Upper lobe of right lung (tissue), 1 donor: ENCODE measurements around the gene TPCN2. TPM values are rescaled to one million over a fixed set of nuclear protein-coding genes. Genes with fewer than 3 reads are reported as not detected.

ENCODE experiments used
- ATAC-seq: fragments of 200-7000 bp; cut with Tn5 transposase; one replicate; pipeline ENCODE4 v1.9.1; 2020; ENCODE audit warnings: mild to moderate bottlenecking, moderate library complexity
- DNase-seq: peaks from one replicate; pipeline ENCODE4 v3.0.0-alpha.2; 2020
- H3K27ac ChIP-seq: fragments of 200-600 bp; one replicate; pipeline ENCODE4 v1.8.0; 2022
- H3K27me3 ChIP-seq: fragments of 200-600 bp; one replicate; pipeline ENCODE4 v1.8.0; 2022; ENCODE audit warnings: mild to moderate bottlenecking
- H3K36me3 ChIP-seq: fragments of 200-600 bp; one replicate; pipeline ENCODE4 v1.8.0; 2022
- H3K4me1 ChIP-seq: fragments of 200-600 bp; one replicate; pipeline ENCODE4 v1.8.0; 2022
- H3K4me3 ChIP-seq: fragments of 200-600 bp; one replicate; pipeline ENCODE4 v1.8.0; 2022; ENCODE audit warnings: mild to moderate bottlenecking
- H3K9me3 ChIP-seq: fragments of 200-600 bp; one replicate; pipeline ENCODE4 v1.8.0; 2022
- intact Hi-C: fragments of 100-400 bp; cut with DNase I; formaldehyde crosslinking; loops from one replicate; pipeline ENCODE4 v1.11.0; 2022
- total RNA-seq: library from RNA; stranded (reverse); fragmentation: NEBNext Ultra II Directional; extraction: Animal tissue kit (Norgen Biotek cat#: 25700); gene quantifications from one replicate; pipeline ENCODE4 v1.2.1, GENCODE V29; 2021
- TF ChIP-seq, protein P1 (sequence below): fragments of 200-600 bp; IDR thresholded peaks from one replicate; pipeline ENCODE4 v1.8.0; 2022; ENCODE audit warnings: antibody characterized with exemption
- donor health status: DM: no; HTN: yes; CAD: no; lungs with severe emphysema.

Gene TPCN2
- total RNA-seq, 1 donor from 2014 or later: 16.6 TPM

DNA sequence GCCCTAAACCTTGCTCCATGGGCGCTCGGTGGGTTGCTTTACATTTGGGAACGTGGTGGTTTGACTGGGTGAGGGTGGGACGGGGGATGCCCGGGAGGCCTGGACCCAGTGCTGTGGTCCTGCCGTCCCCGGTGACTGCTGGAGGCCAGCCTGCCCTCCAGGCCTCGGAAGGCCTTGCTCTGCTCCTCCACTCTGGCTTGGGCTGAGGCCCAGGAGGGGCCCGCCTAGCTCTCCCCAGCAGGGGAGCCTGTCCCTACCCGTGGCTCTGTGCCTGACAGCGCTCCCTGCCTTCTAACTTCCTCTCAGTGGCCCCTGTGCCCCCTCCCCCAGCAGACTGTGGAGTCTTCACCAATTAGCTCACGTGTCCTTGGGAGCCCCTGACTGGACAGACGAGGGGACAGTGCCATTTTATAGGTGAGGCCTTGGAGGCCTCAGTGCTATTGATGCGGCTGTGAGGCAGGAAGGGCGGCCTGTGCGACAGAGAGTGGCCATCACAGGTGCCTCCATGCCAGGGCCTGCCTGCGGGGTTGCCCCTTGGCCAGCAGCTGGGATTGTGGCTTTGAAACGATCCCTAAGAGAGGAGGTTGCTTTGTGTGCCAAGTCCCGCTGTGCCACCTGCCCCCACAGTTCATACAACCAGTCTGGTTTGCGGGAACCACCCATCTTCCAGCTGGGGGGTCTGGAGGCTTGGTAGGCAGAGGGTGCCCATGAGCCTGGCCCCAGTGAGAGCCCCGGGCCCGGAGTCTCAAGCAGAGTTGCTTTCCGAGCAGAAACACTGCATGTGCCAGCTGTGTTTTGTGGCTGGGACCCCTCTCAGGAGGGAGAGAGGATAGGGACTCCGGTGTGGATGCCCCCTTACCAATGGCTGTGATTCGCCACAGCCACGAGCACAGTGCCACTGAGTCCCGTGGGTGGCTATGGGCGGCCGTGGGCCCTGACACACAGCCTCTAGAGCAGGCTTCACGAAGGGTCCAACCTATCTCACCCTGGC lies 17.7 kb downstream of the TPCN2 start:
- DNase-seq (no peak), ATAC-seq (no peak)
- no peak overlapping the region for H3K27ac ChIP-seq
- H3K4me3 ChIP-seq: no peak overlapping the region
- intact Hi-C loops: no loop called here
- H3K27me3 ChIP-seq: no peaks in the 10 kb centered on the region
- peaks cover 18% of the 10 kb centered on the region for H3K36me3 ChIP-seq
- H3K9me3 ChIP-seq: no peaks in the 10 kb centered on the region
- no peaks in the 10 kb centered on the region for H3K4me1 ChIP-seq
- TF ChIP-seq, protein P1, sequence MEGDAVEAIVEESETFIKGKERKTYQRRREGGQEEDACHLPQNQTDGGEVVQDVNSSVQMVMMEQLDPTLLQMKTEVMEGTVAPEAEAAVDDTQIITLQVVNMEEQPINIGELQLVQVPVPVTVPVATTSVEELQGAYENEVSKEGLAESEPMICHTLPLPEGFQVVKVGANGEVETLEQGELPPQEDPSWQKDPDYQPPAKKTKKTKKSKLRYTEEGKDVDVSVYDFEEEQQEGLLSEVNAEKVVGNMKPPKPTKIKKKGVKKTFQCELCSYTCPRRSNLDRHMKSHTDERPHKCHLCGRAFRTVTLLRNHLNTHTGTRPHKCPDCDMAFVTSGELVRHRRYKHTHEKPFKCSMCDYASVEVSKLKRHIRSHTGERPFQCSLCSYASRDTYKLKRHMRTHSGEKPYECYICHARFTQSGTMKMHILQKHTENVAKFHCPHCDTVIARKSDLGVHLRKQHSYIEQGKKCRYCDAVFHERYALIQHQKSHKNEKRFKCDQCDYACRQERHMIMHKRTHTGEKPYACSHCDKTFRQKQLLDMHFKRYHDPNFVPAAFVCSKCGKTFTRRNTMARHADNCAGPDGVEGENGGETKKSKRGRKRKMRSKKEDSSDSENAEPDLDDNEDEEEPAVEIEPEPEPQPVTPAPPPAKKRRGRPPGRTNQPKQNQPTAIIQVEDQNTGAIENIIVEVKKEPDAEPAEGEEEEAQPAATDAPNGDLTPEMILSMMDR: no peak

DNA sequence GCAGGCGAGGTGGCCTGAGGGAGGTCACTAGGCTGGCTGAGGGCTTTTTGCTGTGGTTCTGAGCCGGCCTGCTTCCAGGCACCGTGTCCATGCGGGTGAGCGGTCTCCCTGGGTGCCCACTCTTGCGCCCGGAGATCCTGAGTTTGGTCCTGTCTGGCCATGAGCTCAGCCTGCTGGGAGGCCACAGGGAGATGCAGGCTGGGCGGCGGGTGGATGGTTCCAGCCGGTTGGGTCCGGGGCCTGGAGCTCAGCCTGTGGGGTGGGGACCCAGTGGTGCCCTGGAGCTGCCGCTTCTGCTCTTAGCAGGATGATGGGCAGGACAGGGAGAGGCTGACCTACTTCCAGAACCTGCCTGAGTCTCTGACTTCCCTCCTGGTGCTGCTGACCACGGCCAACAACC lies 18.5 kb downstream of the TPCN2 start:
- no peak for ATAC-seq
- H3K4me3 ChIP-seq: no peak overlapping the region
- H3K27ac ChIP-seq: no peak overlapping the region
- no peaks in the 10 kb centered on the region for H3K4me1 ChIP-seq
- H3K9me3 ChIP-seq: no peaks in the 10 kb centered on the region
- TF ChIP-seq, protein P1: no peak
- no peaks in the 10 kb centered on the region for H3K27me3 ChIP-seq
- intact Hi-C loops: no loop called here
- DNase-seq: no peak
- H3K36me3 ChIP-seq: peaks cover 26% of the 10 kb centered on the region

DNA sequence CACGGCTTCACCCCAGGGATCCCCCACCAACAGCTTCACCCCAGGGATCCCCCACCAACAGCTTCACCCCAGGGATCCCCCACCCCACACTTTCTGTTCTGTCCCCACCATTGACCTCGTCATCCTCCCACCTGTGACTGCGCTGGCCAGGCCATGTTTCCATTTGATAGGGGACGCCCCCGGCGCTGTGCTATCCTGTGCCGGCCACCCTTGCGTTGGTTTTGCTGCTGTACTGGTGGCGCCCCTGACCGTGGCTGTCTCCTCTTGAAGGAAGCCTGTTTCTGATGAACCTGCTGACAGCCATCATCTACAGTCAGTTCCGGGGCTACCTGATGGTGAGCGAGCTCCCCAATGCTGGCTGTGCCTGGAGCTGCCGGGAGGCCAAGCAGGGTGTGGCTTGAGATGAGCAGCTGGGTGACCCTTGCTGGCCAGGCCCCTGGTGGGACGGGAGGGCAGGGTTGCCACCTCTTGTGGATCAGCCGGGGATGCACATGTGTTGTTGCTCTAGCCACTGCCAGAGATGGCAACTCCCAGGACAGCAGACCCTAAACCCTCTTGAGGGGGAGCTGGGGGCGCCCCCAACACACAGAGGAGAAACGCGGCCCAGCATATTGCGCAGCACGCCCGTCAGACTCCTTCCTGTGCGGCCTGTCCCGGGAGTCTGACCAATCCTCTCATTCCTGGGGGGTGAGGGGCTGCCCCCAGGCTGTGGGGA lies 22.5 kb downstream of the TPCN2 start:
- Histone ChIP-seq H3K27ac (no peak overlapping the region), H3K27me3 (no peaks in the 10 kb centered on the region), H3K36me3 (peaks cover 31% of the 10 kb centered on the region), H3K9me3 (no peaks in the 10 kb centered on the region), H3K4me1 (no peaks in the 10 kb centered on the region), H3K4me3 (no peak overlapping the region)
- ATAC-seq: peak; percentile 11
- no peak for DNase-seq
- intact Hi-C loops: no loop called here
- TF ChIP-seq, protein P1: no peak

DNA sequence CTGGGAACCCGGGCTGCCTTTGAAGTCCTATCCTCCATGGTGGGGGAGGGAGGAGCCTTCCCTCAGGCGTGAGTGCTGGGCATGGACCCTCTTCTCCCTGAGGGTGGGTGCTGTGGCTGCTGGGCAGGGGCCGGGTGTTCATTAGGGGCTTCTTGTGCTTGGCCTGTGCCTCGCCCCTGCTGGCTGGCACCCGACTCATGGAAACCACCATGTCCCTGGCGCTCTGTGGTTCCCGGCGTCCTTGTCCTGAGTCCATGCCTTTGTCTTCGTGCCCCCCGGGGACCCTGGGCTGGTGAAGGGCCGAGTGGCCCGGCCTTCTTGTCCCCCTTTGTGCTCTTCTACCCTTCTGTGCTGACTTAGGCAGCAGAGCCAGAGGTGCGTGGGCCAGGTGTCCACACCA lies 23.2 kb downstream of the TPCN2 start:
- H3K27ac ChIP-seq: no peak overlapping the region
- H3K27me3 ChIP-seq: no peaks in the 10 kb centered on the region
- no peak overlapping the region for H3K4me3 ChIP-seq
- TF ChIP-seq, protein P1: no peak
- DNase-seq (no peak), ATAC-seq (no peak)
- no peaks in the 10 kb centered on the region for H3K4me1 ChIP-seq
- intact Hi-C loops: no loop called here
- peaks cover 31% of the 10 kb centered on the region for H3K36me3 ChIP-seq
- H3K9me3 ChIP-seq: no peaks in the 10 kb centered on the region

DNA sequence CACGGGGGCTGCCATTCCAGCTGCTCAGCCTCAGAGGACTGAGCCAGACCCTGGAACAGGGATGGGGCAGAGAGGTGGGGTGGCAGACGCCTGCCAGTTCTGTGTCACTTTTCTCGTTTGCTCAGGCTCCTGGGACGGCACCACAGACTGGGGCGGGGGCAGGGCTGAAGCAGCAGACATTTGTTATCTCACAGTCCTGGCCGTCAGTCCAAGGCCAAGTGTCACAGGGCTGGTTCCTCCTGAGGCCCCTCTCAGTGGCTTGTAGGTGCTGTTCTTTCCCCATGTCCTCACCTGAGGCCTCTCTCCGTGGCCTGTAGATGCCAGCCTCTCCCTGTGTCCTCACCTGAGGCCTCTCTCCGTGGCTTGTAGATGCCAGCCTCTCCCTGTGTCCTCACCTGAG lies 24.7 kb downstream of the TPCN2 start:
- no peaks in the 10 kb centered on the region for H3K4me1 ChIP-seq
- no peaks in the 10 kb centered on the region for H3K27me3 ChIP-seq
- H3K36me3 ChIP-seq: peaks cover 33% of the 10 kb centered on the region
- ATAC-seq: no peak
- no peak for DNase-seq
- TF ChIP-seq, protein P1: no peak
- no peak overlapping the region for H3K27ac ChIP-seq
- no peaks in the 10 kb centered on the region for H3K9me3 ChIP-seq
- intact Hi-C loops: no loop called here
- no peak overlapping the region for H3K4me3 ChIP-seq
